SHP77 treated with DMSO at 0.1 percent for 48 hours (cell line): ENCODE data around the gene GPR55.
"Not testable (repeated sequence)": the region's sequence is repeated elsewhere in the genome, so short reads cannot be mapped to it uniquely, and the experiment has no call there.

Experiments used
- DNase-seq: peaks from one replicate; lab custom pipeline; 2025; lab: John Stamatoyannopoulos, UW

Gene GPR55

GRCh38 chr2:230950874-230951339 lies 25.9 kb upstream of the GPR55 start:
- no peak for DNase-seq

GRCh38 chr2:230949966-230950873 lies 25.2 kb upstream of the GPR55 start:
- DNase-seq = no peak

GRCh38 chr2:230947908-230948365 lies 22.9 kb upstream of the GPR55 start:
- no peak for DNase-seq

- no peak for DNase-seq
These were observed 22.2 kb upstream of the GPR55 start for GRCh38 chr2:230947235-230947576.

GRCh38 chr2:230946429-230947234 lies 21.6 kb upstream of the GPR55 start:
- no peak for DNase-seq

GRCh38 chr2:230944757-230945372 lies 19.8 kb upstream of the GPR55 start:
- no peak for DNase-seq

- DNase-seq = no peak
These were observed 19.1 kb upstream of the GPR55 start for GRCh38 chr2:230944123-230944653.

GRCh38 chr2:230942920-230943896 lies 18.2 kb upstream of the GPR55 start:
- DNase-seq = no peak

GRCh38 chr2:230942371-230942770 lies 17.3 kb upstream of the GPR55 start:
- no peak for DNase-seq

- DNase-seq = no peak
These were observed 16.4 kb upstream of the GPR55 start for GRCh38 chr2:230941202-230942180.

GRCh38 chr2:230940471-230940815 lies 15.4 kb upstream of the GPR55 start:
- no peak for DNase-seq

- no peak for DNase-seq
These were observed 14.8 kb upstream of the GPR55 start for GRCh38 chr2:230939691-230940470.

- no peak for DNase-seq
These were observed 14.1 kb upstream of the GPR55 start for GRCh38 chr2:230939066-230939591.

GRCh38 chr2:230938516-230939065 lies 13.5 kb upstream of the GPR55 start:
- DNase-seq = no peak

- no peak for DNase-seq
These were observed 13.1 kb upstream of the GPR55 start for GRCh38 chr2:230938098-230938497.

GRCh38 chr2:230937362-230937761 lies 12.3 kb upstream of the GPR55 start:
- no peak for DNase-seq

GRCh38 chr2:230936243-230936642 lies 11.2 kb upstream of the GPR55 start:
- not testable (repeated sequence) for DNase-seq

- no peak for DNase-seq
These were observed 10.0 kb upstream of the GPR55 start for GRCh38 chr2:230935130-230935430.
